Measurements from ENCODE around the gene TCF21. TPM values are rescaled to one million over a fixed set of nuclear protein-coding genes. Genes with fewer than 3 reads are reported as not detected.
"Not testable (repeated sequence)": the region's sequence is repeated elsewhere in the genome, so short reads cannot be mapped to it uniquely, and the experiment has no call there.

TCF21 gene
- total RNA-seq, 6 experiments from 2014 or later = 0.46 to 1.5 (median 0.99) TPM

DNA sequence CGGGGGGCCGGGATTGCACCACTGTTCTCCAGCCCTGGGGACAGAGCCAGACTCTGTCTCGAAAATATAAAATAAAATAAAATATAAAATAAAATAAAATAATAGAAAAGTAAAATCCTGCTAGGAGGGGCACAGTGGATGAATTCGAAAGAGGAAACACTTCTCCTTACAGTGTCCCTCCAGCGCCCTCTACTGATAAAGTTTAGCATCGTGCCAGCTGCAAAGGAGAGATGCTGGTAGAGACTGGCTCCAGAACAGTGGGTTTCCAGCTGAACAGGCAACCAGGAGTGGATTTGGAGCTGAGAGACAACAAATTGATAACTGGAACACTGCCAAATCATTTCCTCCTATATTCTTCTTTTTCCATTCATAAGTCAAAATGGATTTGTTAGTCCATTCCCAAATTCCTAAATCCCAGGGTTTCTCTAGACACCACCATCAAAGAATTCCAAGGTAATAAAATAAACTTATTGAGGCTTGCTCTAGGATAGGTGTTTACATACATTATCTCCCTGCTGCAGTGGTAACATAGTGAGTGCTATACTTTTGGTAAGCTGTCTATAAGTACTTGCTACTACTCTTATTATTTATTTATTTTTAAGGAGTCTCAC lies 32.4 kb downstream of the TCF21 start:
- intact Hi-C loops (cut with DNase I) = loop anchor here (10.0 kb wide), 1 partner anchor 173 kb away; no protein-coding TSS in a partner anchor
- 28% methylated on average over 6 of the region's 6 CpGs for WGBS (ENCODE audit: insufficient coverage, low coverage, low lambda C conversion rate, missing lambda C conversion rate)
- peak; percentile 69 to 76 (median 72) for ATAC-seq

DNA sequence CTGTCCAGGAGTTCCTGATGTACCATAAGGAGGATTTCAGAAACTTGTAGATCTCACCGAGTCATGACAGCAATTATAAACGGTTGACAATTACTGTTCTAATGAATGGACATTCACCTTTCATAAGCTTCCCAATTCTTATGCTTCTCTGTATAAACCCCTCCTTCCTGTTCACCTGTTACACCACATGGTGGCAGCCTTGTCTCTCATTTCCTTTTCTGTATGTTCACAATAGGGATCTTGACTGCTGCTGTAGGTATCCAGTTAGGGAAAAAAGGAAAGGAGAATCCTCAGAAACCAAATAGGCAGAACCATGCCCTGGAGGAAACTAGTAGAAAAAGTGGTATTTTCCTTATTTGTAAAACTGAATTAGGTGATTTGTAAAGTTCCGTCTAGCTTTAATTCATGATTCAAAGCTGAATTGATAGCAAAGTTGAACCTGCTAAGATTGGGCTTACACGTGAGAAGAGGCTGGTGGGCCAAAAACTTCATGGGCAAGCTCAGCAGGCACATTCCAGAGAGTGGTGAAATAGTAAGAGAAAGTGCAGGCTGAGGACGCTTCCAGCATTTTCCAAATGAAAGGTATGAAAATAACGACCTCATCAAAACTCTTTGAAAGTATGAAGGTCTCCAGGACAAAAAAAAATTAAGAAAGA lies 35.2 kb downstream of the TCF21 start:
- intact Hi-C loops (cut with DNase I) = loop anchor here (10.0 kb wide), 1 partner anchor 171 kb away; no protein-coding TSS in a partner anchor
- Histone ChIP-seq H3K36me3 (no peaks in the 10 kb centered on the region), H3K27me3 (no peaks in the 10 kb centered on the region), H3K4me1 (no peaks in the 10 kb centered on the region), H3K4me3 (no peak overlapping the region), H3K9me3 (no peaks in the 10 kb centered on the region), H3K27ac (no peak overlapping the region)
- ATAC-seq (peak; percentile 97 to 99 (median 99)), DNase-seq (peak in 2 of 3 donors; percentile 21 to 70)
- TF ChIP-seq, protein P1, sequence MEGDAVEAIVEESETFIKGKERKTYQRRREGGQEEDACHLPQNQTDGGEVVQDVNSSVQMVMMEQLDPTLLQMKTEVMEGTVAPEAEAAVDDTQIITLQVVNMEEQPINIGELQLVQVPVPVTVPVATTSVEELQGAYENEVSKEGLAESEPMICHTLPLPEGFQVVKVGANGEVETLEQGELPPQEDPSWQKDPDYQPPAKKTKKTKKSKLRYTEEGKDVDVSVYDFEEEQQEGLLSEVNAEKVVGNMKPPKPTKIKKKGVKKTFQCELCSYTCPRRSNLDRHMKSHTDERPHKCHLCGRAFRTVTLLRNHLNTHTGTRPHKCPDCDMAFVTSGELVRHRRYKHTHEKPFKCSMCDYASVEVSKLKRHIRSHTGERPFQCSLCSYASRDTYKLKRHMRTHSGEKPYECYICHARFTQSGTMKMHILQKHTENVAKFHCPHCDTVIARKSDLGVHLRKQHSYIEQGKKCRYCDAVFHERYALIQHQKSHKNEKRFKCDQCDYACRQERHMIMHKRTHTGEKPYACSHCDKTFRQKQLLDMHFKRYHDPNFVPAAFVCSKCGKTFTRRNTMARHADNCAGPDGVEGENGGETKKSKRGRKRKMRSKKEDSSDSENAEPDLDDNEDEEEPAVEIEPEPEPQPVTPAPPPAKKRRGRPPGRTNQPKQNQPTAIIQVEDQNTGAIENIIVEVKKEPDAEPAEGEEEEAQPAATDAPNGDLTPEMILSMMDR (IDR thresholded peaks at IDR 0.05) = peak; percentile 87 to 96 (median 88)
- TF ChIP-seq POLR2A (IDR thresholded peaks at IDR 0.05) = no peak
- 12% methylated on average over 6 of the region's 6 CpGs for WGBS (ENCODE audit: insufficient coverage, low coverage, low lambda C conversion rate, missing lambda C conversion rate)

More for the DNA sequence above, 32.4 kb downstream of the TCF21 start:
- Histone ChIP-seq H3K27me3 (no peaks in the 10 kb centered on the region), H3K9me3 (no peaks in the 10 kb centered on the region), H3K4me1 (no peaks in the 10 kb centered on the region), H3K27ac (no peak overlapping the region), H3K4me3 (no peak overlapping the region), H3K36me3 (no peaks in the 10 kb centered on the region)
- peak; percentile 51 to 69 (median 60) for DNase-seq
- no peak for TF ChIP-seq POLR2A (IDR thresholded peaks at IDR 0.05)
- TF ChIP-seq, protein P1 (IDR thresholded peaks at IDR 0.05) = peak; percentile 55 to 82 (median 74)

DNA sequence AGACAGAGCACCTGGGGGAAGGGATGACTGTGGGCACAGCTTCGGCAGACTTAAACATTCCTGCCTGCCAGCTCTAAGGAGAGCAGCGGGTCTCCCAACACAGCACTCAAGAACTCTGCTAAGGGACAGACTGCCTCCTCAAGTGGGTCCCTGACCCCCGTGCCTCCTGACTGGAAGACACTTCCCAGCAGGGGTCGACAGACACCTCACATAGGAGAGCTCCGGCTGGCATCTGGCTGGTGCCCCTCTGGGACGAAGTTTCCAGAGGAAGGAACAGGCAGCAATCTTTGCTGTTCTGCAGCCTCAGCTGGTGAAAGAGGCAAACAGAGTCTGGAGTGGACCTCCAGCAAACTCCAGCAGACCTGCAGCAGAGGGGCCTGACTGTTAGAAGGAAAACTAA lies 42.3 kb downstream of the TCF21 start:
- WGBS (ENCODE audit: insufficient coverage, low coverage, low lambda C conversion rate, missing lambda C conversion rate) = no CpG with 5 or more reads among the region's 6 CpGs
- H3K27ac ChIP-seq; DNase-seq; intact Hi-C loops (cut with DNase I); H3K9me3 ChIP-seq; H3K4me3 ChIP-seq; H3K36me3 ChIP-seq; H3K4me1 ChIP-seq; ATAC-seq; H3K27me3 ChIP-seq: not testable (repeated sequence)

DNA sequence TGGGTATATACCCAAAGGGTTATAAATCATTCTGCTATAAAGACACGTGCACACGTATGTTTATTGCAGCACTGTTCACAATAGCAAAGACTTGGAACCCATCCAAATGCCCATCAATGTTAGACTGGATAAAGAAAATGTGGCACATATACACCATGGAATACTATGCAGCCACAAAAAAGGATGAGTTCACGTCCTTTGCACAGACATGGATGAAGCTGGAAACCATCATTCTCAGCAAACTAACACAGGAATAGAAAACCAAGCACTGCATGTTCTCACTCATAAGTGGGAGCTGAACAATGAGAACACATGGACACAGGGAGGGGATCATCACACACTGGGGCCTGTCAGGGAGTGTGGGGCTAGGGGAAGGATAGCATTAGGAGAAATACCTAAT lies 47.4 kb downstream of the TCF21 start:
- H3K9me3 ChIP-seq; H3K27ac ChIP-seq; H3K4me1 ChIP-seq; H3K36me3 ChIP-seq; H3K27me3 ChIP-seq; ATAC-seq; H3K4me3 ChIP-seq; DNase-seq; intact Hi-C loops (cut with DNase I): not testable (repeated sequence)
- WGBS (ENCODE audit: insufficient coverage, low coverage, low lambda C conversion rate, missing lambda C conversion rate) = 93% methylated on average over 3 of the region's 3 CpGs

DNA sequence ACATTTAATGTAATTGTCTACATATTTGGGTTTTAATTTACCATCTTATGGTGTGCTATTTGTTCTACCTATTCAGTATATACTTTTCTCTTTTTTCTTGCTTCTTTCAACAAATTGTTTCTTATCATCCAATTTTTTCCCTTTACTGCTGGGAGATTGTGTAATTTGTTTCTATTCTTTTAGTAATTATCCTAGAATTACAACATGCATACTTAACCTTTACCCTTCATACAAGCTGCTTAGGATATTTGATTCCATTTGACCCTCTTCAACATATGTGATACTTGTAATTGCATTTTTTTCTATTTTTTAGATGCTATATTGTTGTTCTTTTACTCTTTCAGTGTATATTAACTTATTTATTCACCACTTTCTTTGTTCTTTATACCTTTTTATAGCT lies 49.0 kb downstream of the TCF21 start:
- no peak overlapping the region for H3K27ac ChIP-seq

More for the DNA sequence above, 49.0 kb downstream of the TCF21 start:
- Histone ChIP-seq H3K27me3 (no peaks in the 10 kb centered on the region), H3K4me1 (peaks cover 0 to 4% (median 0%) of the 10 kb centered on the region in 4 donors), H3K9me3 (no peaks in the 10 kb centered on the region), H3K4me3 (no peak overlapping the region), H3K36me3 (no peaks in the 10 kb centered on the region)
- TF ChIP-seq, protein P1 (IDR thresholded peaks at IDR 0.05) = no peak
- no peak for TF ChIP-seq POLR2A (IDR thresholded peaks at IDR 0.05)
- ATAC-seq = no peak
- intact Hi-C loops (cut with DNase I) = no loop called here
- DNase-seq = no peak

Data from right lobe of liver (tissue), 6 donors.